Nucleus accumbens (tissue), 56 donors: Measurements from ENCODE around the gene DNASE1L3.
"Not testable (repeated sequence)": the region's sequence is repeated elsewhere in the genome, so short reads cannot be mapped to it uniquely, and the experiment has no call there.

ENCODE experiments used
- DNase-seq, 56 donors: peaks; one replicate each; lab custom pipeline; 2025; lab: John Stamatoyannopoulos, UW

The DNASE1L3 gene

GRCh38 chr3:58236527-58237237 lies 25.9 kb upstream of the DNASE1L3 start:
- DNase-seq: peak in 1 of 56 donors; percentile 45

DNA sequence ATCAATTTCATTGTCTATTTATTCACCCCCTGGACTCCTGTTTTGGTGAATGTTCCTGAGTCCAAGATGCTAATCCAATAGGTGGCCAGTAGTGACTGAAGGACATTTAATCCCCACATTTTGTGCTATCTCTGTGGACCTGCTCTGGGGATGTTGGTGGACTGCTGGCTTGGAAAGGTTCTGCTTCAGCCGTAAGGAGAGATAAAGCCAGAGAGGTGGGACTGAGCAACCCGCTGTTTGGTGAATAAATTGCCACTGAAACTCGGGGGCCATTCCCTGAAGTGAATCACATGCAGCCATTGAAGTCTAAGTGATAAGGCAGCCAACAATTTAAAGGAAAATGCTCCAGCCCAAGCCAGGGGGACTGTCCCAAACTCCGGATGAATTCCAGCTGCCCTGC lies 25.2 kb upstream of the DNASE1L3 start:
- no peak for DNase-seq

- DNase-seq: no peak
Observed at GRCh38 chr3:58234516-58234931, 23.8 kb upstream of the DNASE1L3 start.

DNA sequence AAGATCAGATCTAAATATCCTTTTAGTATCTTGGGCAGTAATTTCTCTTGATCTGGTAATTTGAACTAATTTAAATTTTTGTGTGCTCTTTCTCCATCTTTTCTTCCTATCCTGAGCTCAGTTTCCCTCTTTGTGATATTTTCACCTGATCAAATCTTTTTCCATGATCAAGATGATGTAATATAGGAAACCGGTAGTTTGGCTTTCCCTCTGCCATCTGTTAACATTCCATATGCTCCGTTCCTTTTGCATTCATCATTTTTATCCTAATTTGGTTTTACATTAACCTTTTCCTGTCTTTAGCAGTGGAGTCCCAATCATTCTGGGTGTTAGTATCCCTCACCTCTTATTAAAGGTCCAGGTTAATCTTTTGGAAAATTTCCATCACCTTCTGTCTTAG lies 20.9 kb upstream of the DNASE1L3 start:
- DNase-seq: no peak

DNA sequence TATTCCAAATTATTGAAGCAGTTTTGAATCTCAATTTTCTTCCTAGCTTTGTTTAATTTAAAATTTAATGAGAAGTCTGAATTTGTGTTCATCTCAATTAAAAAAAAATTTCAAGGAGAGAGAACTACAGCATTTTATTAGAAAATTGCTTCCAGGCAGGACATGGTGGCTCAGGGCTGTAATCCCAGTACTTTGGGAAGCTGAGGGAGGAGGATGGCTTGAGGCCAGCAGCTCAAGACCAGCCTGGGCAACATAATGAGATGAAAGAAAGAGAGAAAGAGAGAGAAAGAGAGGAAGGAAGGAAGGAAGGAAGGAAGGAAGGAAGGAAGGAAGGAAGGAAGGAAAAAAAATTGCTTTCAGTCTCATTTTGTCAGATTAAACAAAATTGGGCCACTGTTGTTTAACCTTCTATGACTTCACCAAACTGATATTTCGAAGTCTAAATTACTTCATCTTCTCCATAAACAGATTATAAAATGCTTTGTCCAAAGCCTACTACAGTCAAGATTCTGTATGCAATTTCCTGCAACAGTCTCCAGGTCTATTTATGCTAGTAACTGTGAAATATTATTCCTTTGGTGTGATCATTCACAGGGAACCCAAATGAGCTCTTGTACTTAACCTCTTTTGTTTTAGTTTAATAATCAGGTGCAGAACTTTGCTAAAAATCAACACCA lies 20.2 kb upstream of the DNASE1L3 start:
- DNase-seq: peak in 1 of 56 donors; percentile 13

GRCh38 chr3:58227933-58228332 lies 17.2 kb upstream of the DNASE1L3 start:
- not testable (repeated sequence) for DNase-seq

DNA sequence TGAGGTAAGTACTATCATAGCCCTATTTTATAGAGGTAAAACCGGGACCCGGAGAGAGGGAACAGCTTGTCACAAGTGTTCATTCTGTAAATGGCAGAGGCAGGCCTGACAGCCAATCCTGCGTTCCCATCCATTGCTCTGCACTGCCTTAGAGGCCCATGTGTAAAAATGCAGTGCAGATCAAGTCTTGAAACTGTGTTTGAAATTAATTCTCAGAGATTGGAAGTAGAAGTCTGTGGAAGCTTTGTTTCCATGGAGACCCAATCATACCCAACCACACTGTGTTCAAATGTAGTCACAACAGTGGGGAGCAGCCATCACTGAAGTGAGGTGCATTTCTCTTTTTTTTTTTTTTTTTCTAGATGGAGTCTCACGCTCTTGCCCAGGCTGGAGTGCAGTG lies 13.1 kb upstream of the DNASE1L3 start:
- peak in 14 of 56 donors; percentile 4 to 63 (median 26) for DNase-seq

DNA sequence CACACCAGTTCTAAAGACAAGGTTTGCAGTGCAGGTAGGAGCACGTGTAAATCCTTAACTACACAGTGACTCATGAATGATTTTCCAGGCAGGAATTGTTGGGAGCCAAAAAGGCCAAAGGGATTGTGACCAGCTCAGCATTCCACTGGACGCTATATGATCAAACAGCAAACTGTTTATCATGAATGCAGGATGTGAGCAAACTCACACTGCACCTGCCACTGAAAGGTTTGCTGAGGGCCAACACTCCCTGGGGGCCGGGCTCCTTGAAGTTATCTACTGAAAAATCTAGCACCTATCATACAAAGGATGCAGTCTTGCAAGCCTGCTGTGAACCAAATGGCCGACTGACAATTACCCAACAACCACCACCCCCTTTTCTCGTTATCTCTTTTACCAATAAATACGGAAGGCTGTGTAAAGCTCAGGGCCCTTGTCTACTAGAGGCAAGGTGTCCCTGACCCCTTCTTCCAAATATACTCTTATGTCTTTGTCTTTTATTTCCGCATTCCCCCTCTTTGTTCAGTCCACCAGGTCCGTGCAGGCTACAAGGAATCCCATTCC lies 11.5 kb upstream of the DNASE1L3 start:
- DNase-seq: no peak

DNA sequence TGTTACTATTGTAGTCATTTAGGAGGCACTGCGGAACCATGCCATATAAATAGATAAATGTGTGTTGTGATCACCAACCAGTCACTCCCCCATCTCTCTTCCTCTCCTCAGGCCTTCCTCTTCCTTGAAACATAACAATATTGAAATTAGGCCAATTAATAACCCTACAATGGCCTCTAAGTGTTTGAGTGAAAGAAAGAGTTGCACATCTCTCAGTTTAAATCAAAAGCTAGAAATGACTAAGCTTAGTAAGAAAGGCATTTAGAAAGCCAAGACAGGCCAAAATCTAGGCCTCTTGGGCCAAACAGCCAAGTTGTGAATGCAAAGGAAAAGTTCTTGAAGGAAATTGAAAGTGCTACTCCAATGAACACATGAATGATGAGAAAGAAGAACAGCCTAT lies 8.1 kb upstream of the DNASE1L3 start:
- no peak for DNase-seq

DNA sequence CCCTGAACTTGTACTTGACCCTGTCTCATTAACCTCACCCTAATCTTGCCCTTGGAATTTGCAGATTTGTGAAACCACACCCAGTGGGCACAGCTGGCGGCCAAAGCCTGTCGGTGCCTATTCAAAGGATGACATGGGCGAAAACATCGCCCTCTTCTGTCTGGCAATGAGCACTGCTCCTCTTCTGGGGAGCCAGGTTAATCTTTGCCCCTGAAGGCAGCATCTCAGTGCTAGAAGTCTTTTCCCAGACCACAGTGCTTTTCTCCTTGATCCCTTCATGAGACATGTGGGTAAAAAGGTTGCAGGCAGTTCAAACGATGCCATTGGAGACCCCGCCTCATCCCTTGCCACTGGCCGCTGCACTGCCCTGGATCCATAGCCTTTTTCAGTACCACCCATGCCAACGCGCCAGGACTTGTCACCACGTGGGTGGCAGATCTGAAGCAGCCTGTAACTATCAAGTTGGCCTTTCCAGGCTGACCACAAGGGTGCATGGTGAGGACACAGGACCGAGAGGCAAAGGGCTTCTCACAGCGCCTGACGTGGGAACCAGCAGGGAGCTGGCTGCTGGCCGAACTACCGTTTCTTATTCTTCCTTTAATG lies 6.5 kb upstream of the DNASE1L3 start:
- peak in 52 of 56 donors; percentile 7 to 84 (median 52) for DNase-seq

- DNase-seq: no peak
Observed at GRCh38 chr3:58216496-58217195, 5.9 kb upstream of the DNASE1L3 start.

DNA sequence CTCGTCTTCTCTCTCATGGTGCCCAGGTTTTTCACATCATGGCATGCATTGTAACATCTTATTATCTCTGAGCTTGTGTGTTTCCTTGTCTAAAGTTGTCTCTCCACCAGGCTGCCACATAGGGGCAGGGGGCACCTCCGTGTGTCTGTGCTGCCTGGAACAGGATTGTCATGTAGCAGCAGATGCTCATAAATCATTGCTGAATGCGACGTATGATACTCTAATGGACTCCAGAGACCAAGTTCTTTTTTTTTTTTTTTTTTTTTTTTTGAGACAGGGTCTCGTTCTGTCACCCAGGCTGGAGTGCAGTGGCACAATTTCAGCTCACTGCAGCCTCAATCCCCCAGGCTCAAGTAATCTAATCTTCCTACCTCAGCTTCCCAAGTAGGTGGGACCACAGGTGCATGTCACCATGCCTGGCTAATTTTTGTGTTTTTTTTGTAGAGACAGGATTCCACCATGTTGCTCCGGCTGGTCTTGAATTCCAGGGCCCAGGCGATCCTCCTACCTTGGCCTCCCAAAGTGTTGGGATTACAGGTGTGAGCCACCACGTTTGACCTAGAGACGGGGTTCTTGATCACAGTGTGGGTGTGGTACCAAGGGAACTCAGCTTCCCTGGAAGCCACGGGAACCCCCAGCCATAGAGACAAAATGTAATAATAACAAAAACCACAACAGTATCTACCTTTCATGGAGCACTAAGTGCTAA lies 4.7 kb upstream of the DNASE1L3 start:
- no peak for DNase-seq

GRCh38 chr3:58214484-58215316 lies 3.9 kb upstream of the DNASE1L3 start:
- DNase-seq: no peak

- no peak for DNase-seq
Observed at GRCh38 chr3:58209933-58210332, 839 bp downstream of the DNASE1L3 start.

- DNase-seq: no peak
Observed at GRCh38 chr3:58207954-58208353, 2.8 kb downstream of the DNASE1L3 start.

GRCh38 chr3:58206406-58207011 lies 4.3 kb downstream of the DNASE1L3 start:
- no peak for DNase-seq

DNA sequence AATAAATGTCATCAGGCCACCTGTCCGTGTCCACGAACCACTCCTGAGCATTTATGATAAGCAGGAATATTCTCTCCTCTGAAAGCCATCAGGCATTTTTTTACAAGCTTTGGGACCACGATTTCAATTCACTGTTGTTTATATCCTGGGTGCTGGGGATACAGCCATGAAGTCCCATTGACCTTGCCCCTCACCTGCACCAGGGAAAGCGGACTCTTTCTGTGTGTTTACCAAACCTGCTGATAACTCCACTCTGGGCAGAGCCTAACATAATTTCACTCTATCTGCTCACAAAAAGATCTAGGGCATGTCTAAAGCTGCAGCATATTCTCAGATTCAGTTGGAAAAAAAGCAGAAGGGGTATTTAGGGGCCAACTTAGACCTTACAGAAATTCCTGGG lies 4.8 kb downstream of the DNASE1L3 start:
- DNase-seq: no peak

GRCh38 chr3:58204720-58205119 lies 6.1 kb downstream of the DNASE1L3 start:
- DNase-seq: no peak

DNA sequence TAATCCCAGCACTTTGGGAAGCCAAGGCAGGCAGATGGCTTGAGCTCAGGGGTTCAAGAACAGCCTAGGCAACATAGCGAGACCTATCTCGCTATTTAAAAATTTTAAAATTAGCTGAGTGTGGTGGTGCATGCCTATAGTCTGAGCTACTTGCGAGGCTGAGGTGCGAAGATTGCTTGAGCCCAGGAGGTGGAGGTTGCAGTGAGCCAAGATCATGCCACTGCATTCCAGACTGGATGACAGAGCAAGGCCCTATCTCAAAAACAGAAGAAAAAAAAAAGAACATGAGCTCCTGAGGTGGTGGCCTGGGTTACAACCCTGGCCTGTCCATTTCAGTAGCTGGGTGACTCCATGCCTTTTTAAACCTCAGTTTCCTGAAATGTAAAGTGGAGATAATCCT lies 7.2 kb downstream of the DNASE1L3 start:
- DNase-seq: no peak
